ENCODE measurements around the gene CACNA2D4.
"Not testable (repeated sequence)": the region's sequence is repeated elsewhere in the genome, so short reads cannot be mapped to it uniquely, and the experiment has no call there.

Gene CACNA2D4

DNA sequence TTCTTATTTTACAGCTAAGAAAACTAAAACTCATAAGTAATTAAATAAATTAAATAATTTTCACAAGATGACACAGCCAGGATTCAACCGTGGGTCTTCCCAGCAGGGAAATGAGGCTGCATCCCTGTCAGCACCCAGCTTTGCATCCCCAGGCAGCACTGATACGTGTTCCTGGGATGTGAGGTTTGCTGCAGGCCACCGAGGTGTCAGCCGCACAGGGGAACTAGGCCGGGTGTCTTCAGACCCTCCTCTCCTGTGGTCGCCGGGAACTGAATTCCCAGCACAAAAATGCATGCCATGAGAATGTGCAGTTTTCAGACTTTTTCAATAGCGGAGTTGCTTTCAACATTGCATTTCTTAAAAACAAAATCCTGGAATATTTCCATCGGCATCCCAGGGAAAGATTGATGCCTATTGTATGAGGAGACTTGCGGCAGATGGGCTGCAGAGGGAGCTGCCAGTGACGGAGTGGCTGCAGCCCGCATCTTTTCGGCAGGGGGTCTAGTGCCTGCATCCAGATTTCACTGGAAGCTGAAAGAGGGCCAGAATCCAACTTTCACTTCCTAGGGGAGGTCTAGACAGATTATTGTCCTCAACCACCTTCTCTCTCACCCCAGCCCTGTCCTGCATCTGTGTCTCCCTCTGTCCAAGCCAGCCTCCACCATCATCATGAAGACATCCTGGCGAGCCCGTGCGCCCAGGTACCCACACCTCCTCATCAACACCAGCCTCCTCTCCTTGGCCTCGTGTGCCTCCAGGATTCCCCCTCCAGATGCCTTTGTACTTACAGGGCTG lies 85.5 kb downstream of the CACNA2D4 start:
- no peak for DNase-seq (ENCODE audit: low read depth in 2 of 2)

GRCh38 chr12:1830981-1831963 lies 87.2 kb downstream of the CACNA2D4 start:
- DNase-seq (ENCODE audit: low read depth in 2 of 2): no peak

DNA sequence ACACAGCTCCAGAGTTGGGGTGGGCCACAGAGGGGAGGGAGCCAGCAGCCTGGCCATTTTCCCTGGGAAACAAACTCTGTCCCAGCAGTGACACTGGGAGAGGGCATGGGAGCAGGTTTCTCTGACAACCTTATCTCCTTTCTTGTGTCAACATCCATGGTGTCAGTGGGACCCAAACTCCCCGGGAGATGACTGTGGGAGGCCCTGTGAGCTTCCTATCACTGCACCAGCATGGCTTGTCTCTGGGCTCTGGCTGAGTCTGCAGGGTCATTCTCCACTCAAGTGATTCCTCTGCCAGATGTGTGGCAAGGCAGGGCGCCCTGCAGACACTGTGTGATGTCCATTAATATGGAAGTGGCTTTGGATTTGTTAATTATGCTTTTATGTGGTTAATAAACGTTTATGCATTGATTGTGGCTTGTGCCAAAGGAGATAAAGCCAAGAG lies 88.0 kb downstream of the CACNA2D4 start:
- DNase-seq (ENCODE audit: low read depth in 2 of 2): no peak

GRCh38 chr12:1829306-1829900 lies 89.0 kb downstream of the CACNA2D4 start:
- DNase-seq (ENCODE audit: low read depth in 2 of 2): no peak

DNA sequence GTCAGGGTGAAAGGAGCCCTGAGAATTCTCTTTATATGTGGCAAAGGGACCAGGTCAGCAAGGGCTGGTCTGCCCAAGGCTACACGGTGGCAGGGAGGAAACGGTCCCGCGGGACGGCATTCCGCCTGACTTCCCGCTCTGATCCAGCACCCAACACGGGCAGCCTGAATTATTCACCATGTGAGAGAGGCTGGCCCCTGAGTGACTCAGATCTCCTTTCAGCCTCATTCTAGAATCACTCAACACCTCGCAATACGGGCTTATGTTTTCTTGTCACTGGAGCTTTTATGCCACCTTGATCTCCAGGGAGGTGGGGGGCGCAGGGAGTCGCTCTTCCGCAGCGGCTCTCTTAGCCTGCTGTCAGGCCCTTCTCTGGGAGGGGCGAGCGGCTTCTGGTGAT lies 89.6 kb downstream of the CACNA2D4 start:
- DNase-seq (ENCODE audit: low read depth in 2 of 2): no peak

- DNase-seq (ENCODE audit: low read depth in 2 of 2): no peak
These were observed 90.3 kb downstream of the CACNA2D4 start for GRCh38 chr12:1827826-1828805.

GRCh38 chr12:1826867-1827705 lies 91.4 kb downstream of the CACNA2D4 start:
- no peak for DNase-seq (ENCODE audit: low read depth in 2 of 2)

GRCh38 chr12:1826401-1826800 lies 92.1 kb downstream of the CACNA2D4 start:
- no peak for DNase-seq (ENCODE audit: low read depth in 2 of 2)

DNA sequence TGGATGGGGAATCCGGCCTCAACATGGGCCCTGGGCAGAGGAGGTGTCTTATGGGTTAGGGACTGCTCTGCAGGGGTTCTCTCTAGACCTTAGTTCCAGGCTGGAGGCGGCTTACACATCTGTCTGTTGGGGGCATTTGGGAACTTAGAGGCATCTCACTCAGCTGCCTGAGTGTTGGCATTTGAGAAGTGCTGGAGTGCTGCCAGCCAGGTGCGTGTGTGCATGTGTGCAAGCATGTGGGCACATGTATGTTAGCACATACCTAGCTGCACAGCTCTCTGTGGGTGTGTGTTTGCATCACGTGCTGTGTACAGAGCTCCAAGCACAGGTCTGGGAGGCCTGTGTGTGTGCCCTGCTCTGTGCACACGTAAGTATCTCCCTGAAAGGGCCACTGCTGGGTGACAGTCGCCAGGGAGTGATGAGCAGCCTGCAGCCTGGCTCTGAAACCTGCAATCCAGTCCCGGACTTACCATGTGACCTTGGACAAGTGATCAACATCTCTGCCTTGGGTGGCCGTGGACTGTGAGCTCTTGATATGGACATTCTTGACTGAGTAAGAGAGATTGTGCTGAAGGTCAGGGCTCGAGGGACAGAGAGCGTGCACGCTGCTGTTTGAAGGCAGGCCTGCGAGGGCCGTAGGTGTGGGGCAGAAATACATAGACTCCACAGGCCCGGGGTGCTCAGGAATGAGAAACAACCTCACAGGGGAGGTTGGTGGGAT lies 92.9 kb downstream of the CACNA2D4 start:
- no peak for DNase-seq (ENCODE audit: low read depth in 2 of 2)

DNA sequence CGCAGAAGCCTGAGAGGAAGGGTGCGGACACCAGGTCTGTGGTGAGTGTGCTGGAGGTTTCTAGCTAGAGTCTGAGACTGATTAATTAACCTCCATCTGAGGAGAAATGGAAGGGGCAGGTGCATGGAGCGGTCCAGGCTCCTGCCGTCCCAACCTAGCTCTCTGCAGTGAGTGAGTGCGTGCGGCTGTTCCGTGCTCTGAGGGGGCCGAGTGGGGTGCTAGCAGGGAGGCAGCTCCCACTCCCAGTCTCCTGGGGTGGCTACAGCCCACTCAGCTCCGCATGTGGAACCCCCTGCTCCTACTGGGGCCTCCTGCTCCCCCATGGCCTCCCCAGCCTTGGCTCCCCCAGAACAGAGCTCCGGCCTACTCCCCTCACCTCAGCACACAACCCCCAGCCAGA lies 95.2 kb downstream of the CACNA2D4 start:
- no peak for DNase-seq (ENCODE audit: low read depth in 2 of 2)

DNA sequence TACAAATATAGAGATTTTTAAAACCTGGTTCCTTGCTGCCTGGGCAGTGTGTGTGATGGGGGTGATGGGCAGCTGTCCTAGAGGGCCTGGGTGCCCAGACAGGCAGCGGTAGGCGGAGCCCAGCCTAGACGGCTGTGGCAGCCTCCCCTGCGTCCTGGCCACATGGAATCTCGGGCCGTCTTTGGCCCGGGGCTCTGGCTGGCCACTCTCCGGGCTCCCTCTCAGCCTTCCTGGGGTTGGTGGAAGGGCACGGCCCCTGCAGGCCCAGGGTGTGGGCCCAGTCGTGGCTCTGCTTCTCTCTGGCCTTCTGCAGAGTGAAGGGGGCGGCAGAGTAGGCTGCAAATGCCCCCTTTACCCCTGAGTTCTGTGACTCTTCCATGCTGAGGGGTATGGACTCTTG lies 95.8 kb downstream of the CACNA2D4 start:
- no peak for DNase-seq (ENCODE audit: low read depth in 2 of 2)

DNA sequence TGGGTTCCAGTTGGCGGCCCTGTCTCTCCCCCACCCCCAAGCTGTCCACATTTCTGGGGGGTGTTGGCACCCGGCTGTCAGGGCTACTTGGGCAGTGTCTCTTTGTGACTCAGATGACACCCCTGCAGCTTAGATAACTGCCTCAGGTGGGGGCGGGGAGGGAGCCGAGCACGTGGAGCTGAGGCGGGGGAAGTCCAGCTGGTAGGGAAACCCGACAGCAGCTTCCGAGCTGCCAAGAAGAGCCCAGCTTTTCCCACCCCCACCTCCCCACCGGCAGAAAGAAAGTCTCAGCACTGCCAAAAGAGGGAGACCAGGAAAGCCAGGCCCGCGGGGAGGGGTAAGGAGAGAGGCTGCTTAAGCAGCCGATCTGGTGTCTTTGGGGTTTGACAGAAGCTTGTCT lies 96.6 kb downstream of the CACNA2D4 start:
- DNase-seq (ENCODE audit: low read depth in 2 of 2): no peak

GRCh38 chr12:1820896-1821291 lies 97.6 kb downstream of the CACNA2D4 start:
- DNase-seq (ENCODE audit: low read depth in 2 of 2): no peak

- DNase-seq (ENCODE audit: low read depth in 2 of 2): no peak
These were observed 98.1 kb downstream of the CACNA2D4 start, which contains the start of gene LRTM2 for GRCh38 chr12:1820191-1820895. Gene LRTM2 (plus strand): TSS chr12:1820565. CDS start chr12:1828149, 7,584 bp downstream.

DNA sequence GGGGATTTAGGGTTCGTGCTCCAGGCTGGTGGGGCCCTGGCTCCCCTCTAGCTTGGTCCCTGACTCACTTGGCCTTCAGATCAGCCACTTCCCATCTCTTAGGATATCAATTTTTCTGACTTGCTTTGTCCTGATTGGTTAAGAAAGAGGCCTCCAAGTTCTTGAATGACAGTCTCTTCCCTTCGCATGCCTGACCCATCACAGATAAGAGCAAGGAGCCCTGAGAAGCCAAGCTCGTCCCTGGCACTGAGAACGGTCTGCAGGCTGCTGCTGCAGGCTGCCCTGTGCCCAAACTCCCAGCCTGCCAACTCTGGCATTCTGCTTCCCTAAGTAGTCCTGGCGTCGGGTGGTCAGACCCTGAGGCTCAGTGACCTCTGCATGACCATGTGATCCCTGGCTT lies 98.9 kb downstream of the CACNA2D4 start:
- DNase-seq (ENCODE audit: low read depth in 2 of 2): no peak

GRCh38 chr12:1819050-1819449 lies 99.4 kb downstream of the CACNA2D4 start:
- no peak for DNase-seq (ENCODE audit: low read depth in 2 of 2)

DNA sequence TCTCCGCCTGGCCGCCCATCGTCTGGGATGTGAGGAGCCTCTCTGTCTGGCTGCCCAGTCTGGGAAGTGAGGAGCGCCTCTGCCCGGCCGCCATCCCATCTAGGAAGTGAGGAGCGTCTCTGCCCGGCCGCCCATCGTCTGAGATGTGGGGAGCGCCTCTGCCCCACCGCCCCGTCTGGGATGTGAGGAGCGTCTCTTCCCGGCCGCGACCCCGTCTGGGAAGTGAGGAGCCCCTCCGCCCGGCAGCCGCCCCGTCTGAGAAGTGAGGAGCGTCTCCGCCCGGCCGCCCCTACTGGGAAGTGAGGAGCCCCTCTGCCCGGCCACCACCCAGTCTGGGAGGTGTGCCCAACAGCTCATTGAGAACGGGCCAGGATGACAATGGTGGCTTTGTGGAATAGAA lies 100.5 kb downstream of the CACNA2D4 start:
- not testable (repeated sequence) for DNase-seq (ENCODE audit: low read depth in 2 of 2)

GRCh38 chr12:1816730-1817348 lies 101.6 kb downstream of the CACNA2D4 start:
- no peak for DNase-seq (ENCODE audit: low read depth in 2 of 2)
